ENCODE data around the gene PSMC4.

PSMC4 gene

GRCh38 chr19:39970675-39971379 lies at the start of gene PSMC4:
PSMC4 (plus strand) TSS chr19:39971165; CDS start chr19:39971203, 38 bp downstream.
- peak; percentile 98 for DNase-seq

GRCh38 chr19:39923862-39924261 lies 47.1 kb upstream of the PSMC4 start:
- no peak for DNase-seq

- no peak for DNase-seq
Measured at GRCh38 chr19:39924389-39924788, 46.6 kb upstream of the PSMC4 start.

- no peak for DNase-seq
Measured at GRCh38 chr19:39924952-39925351, 46.0 kb upstream of the PSMC4 start.

- no peak for DNase-seq
Measured at GRCh38 chr19:39926170-39926760, 44.7 kb upstream of the PSMC4 start.

- DNase-seq, result no peak
Measured at GRCh38 chr19:39927076-39927475, 43.9 kb upstream of the PSMC4 start.

- no peak for DNase-seq
Measured at GRCh38 chr19:39927524-39928356, 43.2 kb upstream of the PSMC4 start.

- DNase-seq, result no peak
Measured at GRCh38 chr19:39928357-39928725, 42.6 kb upstream of the PSMC4 start.

GRCh38 chr19:39929750-39930149 lies 41.2 kb upstream of the PSMC4 start:
- DNase-seq, result no peak

GRCh38 chr19:39934584-39935363 lies 36.2 kb upstream of the PSMC4 start, which contains the start of gene FCGBP:
FCGBP (minus strand) TSS chr19:39934634.
- DNase-seq, result no peak

- no peak for DNase-seq
Measured at GRCh38 chr19:39935364-39935661, 35.7 kb upstream of the PSMC4 start.

- no peak for DNase-seq
Measured at GRCh38 chr19:39936020-39936419, 34.9 kb upstream of the PSMC4 start.

GRCh38 chr19:39936622-39937021 lies 34.3 kb upstream of the PSMC4 start:
- no peak for DNase-seq

- DNase-seq, result no peak
Measured at GRCh38 chr19:39937094-39937720, 33.8 kb upstream of the PSMC4 start.

- DNase-seq, result no peak
Measured at GRCh38 chr19:39937787-39938186, 33.2 kb upstream of the PSMC4 start.

GRCh38 chr19:39939556-39939955 lies 31.4 kb upstream of the PSMC4 start:
- DNase-seq, result no peak

- no peak for DNase-seq
Measured at GRCh38 chr19:39940221-39940833, 30.6 kb upstream of the PSMC4 start.

- DNase-seq, result no peak
Measured at GRCh38 chr19:39941151-39941550, 29.8 kb upstream of the PSMC4 start.

- DNase-seq, result no peak
Measured at GRCh38 chr19:39941615-39942365, 29.2 kb upstream of the PSMC4 start.

- no peak for DNase-seq
Measured at GRCh38 chr19:39942366-39942730, 28.6 kb upstream of the PSMC4 start.

- no peak for DNase-seq
Measured at GRCh38 chr19:39943586-39943985, 27.4 kb upstream of the PSMC4 start.

- DNase-seq, result no peak
Measured at GRCh38 chr19:39946532-39946931, 24.4 kb upstream of the PSMC4 start.

Data from NCI-H1048 (cell line).